Loucy (cell line): ENCODE results near the gene ALOX5AP.

Experiments
- H2AFZ ChIP-seq: fragments of 200-600 bp; sonication (generic); 2 replicates; pipeline ENCODE4 v1.6.0; 2016; ENCODE audit warnings: antibody characterized with exemption, mild to moderate bottlenecking, low read length, moderate library complexity
- H3F3A ChIP-seq: fragments of 200-600 bp; 2 replicates; pipeline ENCODE4 v1.6.0; 2016; ENCODE audit warnings: antibody characterized with exemption, low read depth, mild to moderate bottlenecking
- H3K27me3 ChIP-seq: fragments of 200-600 bp; sonication (generic); 2 replicates; pipeline ENCODE4 v1.6.1; 2014; ENCODE audit warnings: low read length, mild to moderate bottlenecking; ENCODE audit not compliant: insufficient read depth, poor library complexity, severe bottlenecking
- H3K36me3 ChIP-seq: fragments of 200-600 bp; sonication (generic); 2 replicates; pipeline ENCODE4 v1.6.1; 2016; ENCODE audit warnings: low read length; ENCODE audit not compliant: insufficient read depth
- H3K4me1 ChIP-seq: fragments of 200-600 bp; sonication (generic); 2 replicates; pipeline ENCODE4 v1.5.1; 2014; ENCODE audit warnings: low read length, mild to moderate bottlenecking; ENCODE audit not compliant: insufficient read depth, poor library complexity, severe bottlenecking
- H3K4me2 ChIP-seq: fragments of 200-600 bp; sonication (generic); 2 replicates; pipeline ENCODE4 v1.6.0; 2014; ENCODE audit warnings: antibody characterized with exemption, low read length, low read depth, mild to moderate bottlenecking; ENCODE audit not compliant: poor library complexity, severe bottlenecking
- H3K4me3 ChIP-seq: fragments of 200-600 bp; sonication (generic); 2 replicates; pipeline ENCODE4 v1.5.1; 2014; ENCODE audit warnings: low read length, mild to moderate bottlenecking, mixed read lengths; ENCODE audit not compliant: poor library complexity, severe bottlenecking
- H3K79me2 ChIP-seq: fragments of 200-600 bp; sonication (generic); 2 replicates; pipeline ENCODE4 v1.6.1; 2014; ENCODE audit warnings: low read length; ENCODE audit not compliant: insufficient read depth
- H3K9ac ChIP-seq: fragments of 200-600 bp; sonication (generic); 2 replicates; pipeline ENCODE4 v1.6.0; 2014; ENCODE audit warnings: mild to moderate bottlenecking, low read depth, low read length, moderate library complexity; ENCODE audit not compliant: poor library complexity, severe bottlenecking
- H3K9me2 ChIP-seq: fragments of 200-600 bp; sonication (generic); replicated peaks from 2 replicates; pipeline ENCODE4 v1.6.1; 2016; ENCODE audit warnings: low read depth, low read length, mixed read lengths
- H3K9me3 ChIP-seq: fragments of 200-600 bp; sonication (generic); 2 replicates; pipeline ENCODE4 v1.6.1; 2014; ENCODE audit warnings: mild to moderate bottlenecking, antibody characterized with exemption, low read length, low read depth; ENCODE audit not compliant: insufficient read depth
- H4K20me1 ChIP-seq: fragments of 200-600 bp; sonication (generic); 2 replicates; pipeline ENCODE4 v1.6.0; 2014; ENCODE audit warnings: antibody characterized with exemption, low read length, mild to moderate bottlenecking; ENCODE audit not compliant: insufficient read depth, poor library complexity, severe bottlenecking
- EZH2phosphoT487 ChIP-seq: fragments of 200-600 bp; IDR thresholded peaks from 2 replicates; pipeline ENCODE4 v1.6.1; 2018; ENCODE audit warnings: antibody characterized with exemption, mild to moderate bottlenecking, moderate library complexity, borderline replicate concordance
- TF ChIP-seq, protein P1 (sequence below): fragments of 200-600 bp; sonication (generic); conservative IDR thresholded peaks from 2 replicates; pipeline ENCODE4 v1.5.1; 2014; ENCODE audit warnings: mild to moderate bottlenecking, antibody characterized with exemption, low read length

ALOX5AP gene

DNA sequence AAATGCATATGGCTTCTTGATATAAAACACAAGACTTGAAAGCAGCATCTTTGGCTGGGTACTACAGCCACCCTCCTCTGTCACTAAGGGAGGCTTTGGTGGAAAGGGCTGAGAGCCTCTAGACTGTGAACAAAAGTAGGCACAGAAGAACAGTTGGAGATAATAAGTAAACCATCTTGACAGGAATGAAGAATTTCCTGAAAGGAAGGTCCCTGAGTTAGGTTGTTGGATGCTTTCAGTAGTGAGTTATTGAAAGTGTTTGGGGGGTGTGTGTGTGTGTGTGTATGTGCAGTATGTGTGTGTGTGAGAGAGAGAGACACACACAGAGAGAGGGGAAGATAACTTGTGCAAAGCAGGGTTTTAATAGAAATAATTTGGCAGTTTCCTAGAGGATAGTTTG is 38.2 kb downstream of the ALOX5AP start:
- Histone ChIP-seq H3F3A (no peaks in the 10 kb centered on the region), H3K4me1 (peaks cover 28% of the 10 kb centered on the region), H3K36me3 (no peaks in the 10 kb centered on the region), H3K9me2 (no peaks in the 10 kb centered on the region), H3K79me2 (no peaks in the 10 kb centered on the region), H4K20me1 (no peaks in the 10 kb centered on the region), H3K27me3 (no peaks in the 10 kb centered on the region), H3K9me3 (no peaks in the 10 kb centered on the region), H3K4me3 (no peak overlapping the region), H2AFZ (no peak overlapping the region), H3K4me2 (peak overlapping the region; percentile 7), H3K9ac (no peak overlapping the region)
- TF ChIP-seq, protein P1, sequence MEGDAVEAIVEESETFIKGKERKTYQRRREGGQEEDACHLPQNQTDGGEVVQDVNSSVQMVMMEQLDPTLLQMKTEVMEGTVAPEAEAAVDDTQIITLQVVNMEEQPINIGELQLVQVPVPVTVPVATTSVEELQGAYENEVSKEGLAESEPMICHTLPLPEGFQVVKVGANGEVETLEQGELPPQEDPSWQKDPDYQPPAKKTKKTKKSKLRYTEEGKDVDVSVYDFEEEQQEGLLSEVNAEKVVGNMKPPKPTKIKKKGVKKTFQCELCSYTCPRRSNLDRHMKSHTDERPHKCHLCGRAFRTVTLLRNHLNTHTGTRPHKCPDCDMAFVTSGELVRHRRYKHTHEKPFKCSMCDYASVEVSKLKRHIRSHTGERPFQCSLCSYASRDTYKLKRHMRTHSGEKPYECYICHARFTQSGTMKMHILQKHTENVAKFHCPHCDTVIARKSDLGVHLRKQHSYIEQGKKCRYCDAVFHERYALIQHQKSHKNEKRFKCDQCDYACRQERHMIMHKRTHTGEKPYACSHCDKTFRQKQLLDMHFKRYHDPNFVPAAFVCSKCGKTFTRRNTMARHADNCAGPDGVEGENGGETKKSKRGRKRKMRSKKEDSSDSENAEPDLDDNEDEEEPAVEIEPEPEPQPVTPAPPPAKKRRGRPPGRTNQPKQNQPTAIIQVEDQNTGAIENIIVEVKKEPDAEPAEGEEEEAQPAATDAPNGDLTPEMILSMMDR, result no peak
- no peak for TF ChIP-seq EZH2phosphoT487

DNA sequence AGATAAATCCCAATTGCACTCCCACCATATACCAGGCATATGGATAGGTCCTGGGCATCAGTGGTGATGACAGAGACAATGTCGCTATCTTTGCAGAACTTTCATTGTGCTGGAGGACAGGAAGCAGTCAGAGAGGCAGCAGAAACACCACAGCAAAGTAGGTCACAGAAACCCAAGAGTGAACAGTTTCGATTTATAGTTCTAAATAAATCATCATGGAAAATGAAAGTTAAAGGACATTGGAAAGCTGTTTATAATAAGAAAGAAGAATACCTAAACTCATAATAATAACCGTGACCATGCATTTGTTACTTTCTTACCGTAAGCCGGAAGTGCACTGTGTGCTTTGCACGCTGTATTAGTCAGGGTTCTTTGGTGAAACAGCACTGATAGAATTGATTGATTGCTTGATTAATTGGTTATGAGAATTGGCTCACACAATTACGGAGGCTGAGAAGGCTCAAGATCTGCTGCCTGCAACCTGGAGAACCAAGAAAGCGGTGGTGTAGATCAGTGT is 38.9 kb downstream of the ALOX5AP start:
- H3K27me3 ChIP-seq, result no peaks in the 10 kb centered on the region
- no peaks in the 10 kb centered on the region for H3K36me3 ChIP-seq
- H3K79me2 ChIP-seq, result no peaks in the 10 kb centered on the region
- H3K9me2 ChIP-seq, result no peaks in the 10 kb centered on the region
- no peaks in the 10 kb centered on the region for H3K9me3 ChIP-seq
- no peaks in the 10 kb centered on the region for H3F3A ChIP-seq
- no peak overlapping the region for H3K4me3 ChIP-seq
- TF ChIP-seq, protein P1, result no peak
- no peak for TF ChIP-seq EZH2phosphoT487
- H4K20me1 ChIP-seq, result no peaks in the 10 kb centered on the region
- no peak overlapping the region for H3K9ac ChIP-seq
- peaks cover 28% of the 10 kb centered on the region for H3K4me1 ChIP-seq
- H3K4me2 ChIP-seq, result peak overlapping the region; percentile 7
- H2AFZ ChIP-seq, result no peak overlapping the region

DNA sequence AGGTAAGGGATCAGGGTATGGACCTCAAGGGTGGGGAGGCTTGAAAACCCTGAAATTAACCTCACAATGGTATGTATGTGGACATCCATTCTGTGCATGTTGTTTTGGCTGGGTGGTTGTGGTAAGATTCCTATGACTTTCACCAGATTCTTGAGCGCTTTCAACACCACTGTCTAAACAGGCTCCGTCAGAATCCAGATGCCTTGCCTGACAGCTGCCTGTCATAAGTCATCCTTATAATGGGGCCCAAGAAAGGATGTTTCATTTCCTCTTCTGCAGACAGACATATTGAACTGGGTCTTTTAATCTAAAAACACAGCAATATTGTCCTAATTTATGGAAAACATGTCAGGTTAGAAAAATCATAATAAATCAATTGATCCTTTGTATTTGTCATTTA is 41.3 kb downstream of the ALOX5AP start:
- H3K27me3 ChIP-seq, result no peaks in the 10 kb centered on the region
- no peaks in the 10 kb centered on the region for H3K79me2 ChIP-seq
- H3K4me2 ChIP-seq, result no peak overlapping the region
- no peaks in the 10 kb centered on the region for H3F3A ChIP-seq
- no peak overlapping the region for H2AFZ ChIP-seq
- no peaks in the 10 kb centered on the region for H3K9me3 ChIP-seq
- peaks cover 28% of the 10 kb centered on the region for H3K4me1 ChIP-seq
- no peaks in the 10 kb centered on the region for H4K20me1 ChIP-seq
- no peak for TF ChIP-seq EZH2phosphoT487
- TF ChIP-seq, protein P1, result no peak
- H3K9ac ChIP-seq, result no peak overlapping the region
- H3K4me3 ChIP-seq, result no peak overlapping the region
- no peaks in the 10 kb centered on the region for H3K36me3 ChIP-seq
- H3K9me2 ChIP-seq, result no peaks in the 10 kb centered on the region
